HCT116 (cell line): ENCODE results near the gene COL4A4. TPM values are rescaled to one million over a fixed set of nuclear protein-coding genes. Genes with fewer than 3 reads are reported as not detected.

Experiments
- ATAC-seq: fragments of 200-7000 bp; cut with Tn5 transposase; 2 replicates; pipeline ENCODE4 v1.9.1; 2020; ENCODE audit warnings: mild to moderate bottlenecking, moderate library complexity
- BruUV-seq: library from RNA; stranded (reverse); fragments of 400-500 nt; replicated peaks from 2 replicates; lab custom pipeline; 2021; lab: Mats Ljungman, UMichigan
- CTCF ChIA-PET: fragments of 300-600 bp; sonication (Branson Sonifier 250); formaldehyde crosslinking; loops from one replicate; lab custom pipeline; 2021; ENCODE audit warnings: antibody characterized with exemption; lab: Charles Lee
- POLR2A ChIA-PET: fragments of 300-600, 350-600 bp; sonication (Branson Sonifier 250); formaldehyde crosslinking; loops from one replicate; lab custom pipeline; 2021; ENCODE audit warnings: antibody characterized with exemption; lab: Charles Lee
- RAD21 ChIA-PET, 2 experiments: fragments of 300-600 bp; sonication (Branson Sonifier 250); formaldehyde crosslinking; loops; one replicate each; lab custom pipeline; 2023; ENCODE audit warnings: low total read pairs in 2 of 2; ENCODE audit not compliant: uncharacterized antibody in 2 of 2, unreplicated experiment in 2 of 2, low non-redundant PET in 1 of 2; lab: Charles Lee
- DNase-seq: peaks from one replicate; pipeline ENCODE4 v3.0.0-alpha.2; 2010; ENCODE audit warnings: low read depth, low spot score
- H2AFZ ChIP-seq: fragments of 200-600 bp; shearing (Covaris generic), sonication (generic); 2 replicates; pipeline ENCODE4 v1.6.1; 2017; ENCODE audit warnings: low read depth, mixed run types, mixed read lengths, antibody characterized with exemption, low read length; ENCODE audit not compliant: poor library complexity, severe bottlenecking
- H3K27ac ChIP-seq: 2 replicates; pipeline ENCODE4 v1.5.1; 2012; ENCODE audit warnings: low read depth, low read length
- H3K27me3 ChIP-seq: fragments of 200-600 bp; sonication (generic); 2 replicates; pipeline ENCODE4 v1.6.1; 2016; ENCODE audit warnings: mixed run types, low read length, mixed read lengths; ENCODE audit not compliant: insufficient read depth
- H3K36me3 ChIP-seq, 2 experiments: fragments of 200-500 bp in 1 of 2; fragments of 200-600 bp in 1 of 2; sonication (Bioruptor generic) in 1 of 2; sonication (generic) in 1 of 2; 2 replicates each; pipeline versions ENCODE4 v1.5.1 to v1.6.1; 2014 to 2016; ENCODE audit warnings: low read length in 2 of 2, inconsistent platforms in 1 of 2, mixed read lengths in 1 of 2, mixed run types in 1 of 2; ENCODE audit not compliant: insufficient read depth in 2 of 2, control insufficient read depth in 1 of 2
- H3K4me1 ChIP-seq, 2 experiments: fragments of 200-600 bp in 1 of 2; sonication (generic) in 1 of 2; 2 replicates each; pipeline versions ENCODE4 v1.5.1 to v1.6.1; 2012 to 2017; ENCODE audit warnings: low read length in 2 of 2, inconsistent platforms in 1 of 2, mild to moderate bottlenecking in 1 of 2, mixed read lengths in 1 of 2, mixed run types in 1 of 2, moderate library complexity in 1 of 2; ENCODE audit not compliant: insufficient read depth in 2 of 2, control insufficient read depth in 1 of 2
- H3K4me2 ChIP-seq: fragments of 200-600 bp; sonication (generic); 2 replicates; pipeline ENCODE4 v1.6.1; 2017; ENCODE audit warnings: mixed run types, low read length, mixed read lengths
- H3K4me3 ChIP-seq, 2 experiments: fragments of 200-600 bp in 1 of 2; sonication (generic) in 1 of 2; replicated peaks in 1 of 2; 2 replicates each; pipeline ENCODE4 v1.5.1; 2011 to 2016; ENCODE audit warnings: low read length in 2 of 2, control low read depth in 1 of 2, low read depth in 1 of 2, mild to moderate bottlenecking in 1 of 2, mixed read lengths in 1 of 2, mixed run types in 1 of 2
- H3K79me2 ChIP-seq: fragments of 200-600 bp; sonication (generic); 2 replicates; pipeline ENCODE4 v1.6.1; 2017; ENCODE audit warnings: mild to moderate bottlenecking, mixed run types, low read length, moderate library complexity, mixed read lengths; ENCODE audit not compliant: insufficient read depth
- H3K9ac ChIP-seq: fragments of 200-600 bp; sonication (generic); 2 replicates; pipeline ENCODE4 v1.6.1; 2016; ENCODE audit warnings: low read length, mixed read lengths
- H3K9me2 ChIP-seq: fragments of 200-600 bp; sonication (generic), shearing (Covaris generic); 2 replicates; pipeline ENCODE4 v1.6.1; 2017; ENCODE audit warnings: mixed run types, mild to moderate bottlenecking, moderate library complexity; ENCODE audit not compliant: insufficient read depth
- H3K9me3 ChIP-seq, 2 experiments: fragments of 200-500 bp in 1 of 2; fragments of 200-600 bp in 1 of 2; sonication (Bioruptor generic) in 1 of 2; sonication (generic) in 1 of 2; 2 replicates each; pipeline ENCODE4 v1.6.1; 2014 to 2017; ENCODE audit warnings: low read length in 2 of 2, mixed read lengths in 2 of 2, inconsistent platforms in 1 of 2, low read depth in 1 of 2, mild to moderate bottlenecking in 1 of 2, mixed run types in 1 of 2, moderate library complexity in 1 of 2; ENCODE audit not compliant: control insufficient read depth in 1 of 2, insufficient read depth in 1 of 2
- H4K20me1 ChIP-seq: fragments of 200-600 bp; sonication (generic), shearing (Covaris generic); 2 replicates; pipeline ENCODE4 v1.6.1; 2017; ENCODE audit warnings: mixed run types, mild to moderate bottlenecking, moderate library complexity; ENCODE audit not compliant: insufficient read depth
- ATF3 ChIP-seq: IDR thresholded peaks from 2 replicates; pipeline ENCODE4 v1.6.1; 2012
- CEBPB ChIP-seq: IDR thresholded peaks from 2 replicates; pipeline ENCODE4 v1.6.1; 2012; ENCODE audit warnings: low read depth
- EGR1 ChIP-seq: IDR thresholded peaks from 2 replicates; pipeline ENCODE4 v1.6.1; 2012; ENCODE audit warnings: low read depth
- ELF1 ChIP-seq: IDR thresholded peaks from 2 replicates; pipeline ENCODE4 v1.6.1; 2012; ENCODE audit warnings: low read depth, borderline replicate concordance
- EZH2 ChIP-seq: fragments of 200-600 bp; sonication (generic); IDR thresholded peaks from 2 replicates; pipeline ENCODE4 v1.6.1; 2017; ENCODE audit warnings: antibody characterized with exemption, mixed run types
- EZH2phosphoT487 ChIP-seq: fragments of 200-600 bp; IDR thresholded peaks from 2 replicates; pipeline ENCODE4 v1.6.1; 2018; ENCODE audit warnings: antibody characterized with exemption, borderline replicate concordance
- FOSL1 ChIP-seq: IDR thresholded peaks from 2 replicates; pipeline ENCODE4 v1.6.1; 2012; ENCODE audit warnings: low read depth
- JUND ChIP-seq: IDR thresholded peaks from 2 replicates; pipeline ENCODE4 v1.6.1; 2012
- POLR2A ChIP-seq: IDR thresholded peaks from 2 replicates; pipeline ENCODE4 v1.7.0; 2011; ENCODE audit warnings: borderline replicate concordance; ENCODE audit not compliant: insufficient read depth, insufficient read length; ENCODE audit errors: extremely low read depth
- POLR2AphosphoS5 ChIP-seq: IDR thresholded peaks from 2 replicates; pipeline ENCODE4 v1.6.1; 2011; ENCODE audit warnings: mild to moderate bottlenecking, low read depth, low read length, moderate library complexity
- RAD21 ChIP-seq: IDR thresholded peaks from 2 replicates; pipeline ENCODE4 v1.6.1; 2012; ENCODE audit warnings: low read depth, mild to moderate bottlenecking
- REST ChIP-seq: IDR thresholded peaks from 2 replicates; pipeline ENCODE4 v1.6.1; 2012; ENCODE audit warnings: low read depth
- SIN3A ChIP-seq: IDR thresholded peaks from 2 replicates; pipeline ENCODE4 v1.6.1; 2012; ENCODE audit warnings: low read depth
- SP1 ChIP-seq: IDR thresholded peaks from 2 replicates; pipeline ENCODE4 v1.6.1; 2012; ENCODE audit warnings: low read depth
- SRF ChIP-seq: IDR thresholded peaks from 2 replicates; pipeline ENCODE4 v1.6.1; 2012; ENCODE audit warnings: low read depth
- YY1 ChIP-seq: IDR thresholded peaks from 2 replicates; pipeline ENCODE4 v1.6.1; 2011; ENCODE audit warnings: low read length, low read depth, moderate library complexity, mild to moderate bottlenecking; ENCODE audit not compliant: insufficient replicate concordance; ENCODE audit errors: extremely low read depth
- intact Hi-C: fragments of 100-400 bp; cut with micrococcal nuclease; formaldehyde crosslinking; loops from 2 replicates; pipeline ENCODE4 v1.10.0; 2022
- total RNA-seq: library from RNA; stranded (reverse); gene quantifications from one replicate; pipeline ENCODE4 v1.2.1, GENCODE V29; 2021; ENCODE audit not compliant: unreplicated experiment
- TF ChIP-seq, protein P1 (sequence below), 3 experiments: fragments of 200-600 bp in 1 of 3; sonication (generic) in 1 of 3; IDR thresholded peaks in 2 of 3; conservative IDR thresholded peaks in 1 of 3; 2 replicates each; pipeline ENCODE4 v1.5.1; 2012 to 2017; ENCODE audit warnings: low read depth in 2 of 3, low read length in 2 of 3, antibody characterized with exemption in 1 of 3, borderline replicate concordance in 1 of 3, control low read depth in 1 of 3, mild to moderate bottlenecking in 1 of 3, mixed read lengths in 1 of 3, mixed run types in 1 of 3, moderate library complexity in 1 of 3; ENCODE audit not compliant: insufficient read depth in 1 of 3

Gene COL4A4
- total RNA-seq, 1 experiment from 2014 or later, result 5.9 TPM

DNA sequence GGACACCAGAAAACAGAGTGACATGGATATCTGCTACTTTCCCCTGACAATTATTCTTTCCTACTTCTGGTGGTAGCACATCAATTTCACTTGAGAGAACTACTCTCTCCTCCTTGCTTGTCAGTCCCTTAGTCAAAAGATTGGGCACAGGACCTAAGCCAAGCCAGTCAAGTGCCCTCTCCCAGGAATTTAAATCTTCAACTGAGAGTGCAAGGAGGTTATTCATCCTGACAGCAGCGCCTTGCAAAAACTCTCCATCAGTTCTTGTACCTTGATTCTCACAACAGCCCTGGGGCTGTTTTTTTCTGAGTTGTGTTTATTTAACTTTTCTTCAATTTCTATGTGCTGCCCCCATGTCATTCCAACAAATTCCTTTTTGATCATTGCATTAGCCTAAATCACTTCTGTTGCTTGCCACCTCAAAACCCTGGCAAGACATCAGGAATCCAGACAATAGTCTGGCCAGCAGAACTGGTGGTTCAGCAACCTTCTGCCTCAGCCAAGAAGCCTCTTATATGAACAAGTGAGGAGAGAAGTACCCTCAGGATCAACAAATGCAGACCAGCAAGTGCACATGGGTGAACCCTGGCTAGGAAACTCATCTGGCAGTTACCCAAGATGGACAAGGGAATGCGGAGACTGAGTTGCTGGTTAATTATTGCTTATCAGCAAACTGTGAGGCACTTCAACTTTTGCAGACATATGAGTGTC lies 19.8 kb upstream of the COL4A4 start:
- Histone ChIP-seq H3K27ac (no peak overlapping the region), H4K20me1 (no peaks in the 10 kb centered on the region), H2AFZ (no peak overlapping the region), H3K9me2 (0 out of 2 replicates have a peak, but pooled peaks cover 3% of the 10 kb centered on the region), H3K36me3 (no peaks in the 10 kb centered on the region), H3K4me1 (peaks cover 0 to 13% of the 10 kb centered on the region in 2 experiments; a peak in 2 of 4 replicates), H3K27me3 (no peaks in the 10 kb centered on the region), H3K9ac (no peak overlapping the region), H3K4me3 (no peak overlapping the region), H3K4me2 (no peak overlapping the region), H3K9me3 (no peaks in the 10 kb centered on the region), H3K79me2 (no peaks in the 10 kb centered on the region)
- TF ChIP-seq EGR1 (no peak), SIN3A (no peak), YY1 (no peak), SP1 (no peak), POLR2AphosphoS5 (no peak), CEBPB (no peak), REST (no peak), JUND (no peak), SRF (no peak), RAD21 (no peak), ATF3 (no peak), POLR2A (no peak), ELF1 (no peak), EZH2phosphoT487 (no peak), EZH2 (no peak), FOSL1 (no peak)
- TF ChIP-seq, protein P1, sequence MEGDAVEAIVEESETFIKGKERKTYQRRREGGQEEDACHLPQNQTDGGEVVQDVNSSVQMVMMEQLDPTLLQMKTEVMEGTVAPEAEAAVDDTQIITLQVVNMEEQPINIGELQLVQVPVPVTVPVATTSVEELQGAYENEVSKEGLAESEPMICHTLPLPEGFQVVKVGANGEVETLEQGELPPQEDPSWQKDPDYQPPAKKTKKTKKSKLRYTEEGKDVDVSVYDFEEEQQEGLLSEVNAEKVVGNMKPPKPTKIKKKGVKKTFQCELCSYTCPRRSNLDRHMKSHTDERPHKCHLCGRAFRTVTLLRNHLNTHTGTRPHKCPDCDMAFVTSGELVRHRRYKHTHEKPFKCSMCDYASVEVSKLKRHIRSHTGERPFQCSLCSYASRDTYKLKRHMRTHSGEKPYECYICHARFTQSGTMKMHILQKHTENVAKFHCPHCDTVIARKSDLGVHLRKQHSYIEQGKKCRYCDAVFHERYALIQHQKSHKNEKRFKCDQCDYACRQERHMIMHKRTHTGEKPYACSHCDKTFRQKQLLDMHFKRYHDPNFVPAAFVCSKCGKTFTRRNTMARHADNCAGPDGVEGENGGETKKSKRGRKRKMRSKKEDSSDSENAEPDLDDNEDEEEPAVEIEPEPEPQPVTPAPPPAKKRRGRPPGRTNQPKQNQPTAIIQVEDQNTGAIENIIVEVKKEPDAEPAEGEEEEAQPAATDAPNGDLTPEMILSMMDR (IDR thresholded peaks at IDR 0.05 in 2 of 3, conservative IDR thresholded peaks at IDR 0.05 in 1 of 3; ENCODE audit: borderline replicate concordance in 1 of 3, insufficient read depth in 1 of 3, low read depth in 2 of 3, low read length in 2 of 3), result no peak
- ChIA-PET POLR2A (no interaction called here), CTCF (no interaction called here), RAD21 (no interaction called here)
- ATAC-seq, result no peak
- intact Hi-C loops, result no loop called here
- no peak for DNase-seq
- no TSS peak for BruUV-seq
